Esophagus squamous epithelium (tissue), 5 donors: ENCODE data around the gene CPE. TPM values are rescaled to one million over a fixed set of nuclear protein-coding genes. Genes with fewer than 3 reads are reported as not detected.

ENCODE experiments used
- DNase-seq: peaks from one replicate; lab custom pipeline; 2025; lab: John Stamatoyannopoulos, UW
- H3K27ac ChIP-seq, 4 donors: fragments of 200-600 bp; sonication (generic); one replicate each; pipeline ENCODE4 v1.5.1; 2016 to 2019; ENCODE audit warnings: mild to moderate bottlenecking in 1 of 4
- H3K27me3 ChIP-seq, 4 donors: fragments of 200-600 bp; sonication (generic); 1 replicate in 3 of 4; 2 replicates in 1 of 4; pipeline versions ENCODE4 v1.5.1 to v1.6.0; 2017 to 2021; ENCODE audit warnings: antibody characterized with exemption in 1 of 4
- H3K36me3 ChIP-seq, 3 donors: fragments of 200-600 bp; sonication (generic); one replicate each; pipeline ENCODE4 v1.5.1; 2016 to 2019
- H3K4me1 ChIP-seq, 3 donors: fragments of 200-600 bp; sonication (generic); one replicate each; pipeline ENCODE4 v1.5.1; 2017 to 2019
- H3K4me3 ChIP-seq, 4 donors: fragments of 200-600 bp; sonication (generic); 1 replicate in 3 of 4; 2 replicates in 1 of 4; pipeline ENCODE4 v1.5.1; 2016 to 2019; ENCODE audit warnings: mild to moderate bottlenecking in 2 of 4, moderate library complexity in 1 of 4
- H3K9me3 ChIP-seq, 3 donors: fragments of 200-600 bp; sonication (generic); one replicate each; pipeline ENCODE4 v1.5.1; 2016 to 2019
- POLR2A ChIP-seq, 4 donors: fragments of 450-650 bp; IDR thresholded peaks; one replicate each; pipeline ENCODE4 v1.6.1; 2017; ENCODE audit warnings: antibody characterized with exemption in 4 of 4, mild to moderate bottlenecking in 4 of 4, moderate library complexity in 3 of 4
- WGBS, 2 donors: methylation state at CpG; one replicate each; pipeline ENCODE4 v1.1.5; 2018; 5-methylcytosine and 5-hydroxymethylcytosine counted together
- intact Hi-C: fragments of 100-400 bp; cut with DNase I; formaldehyde crosslinking; loops from one replicate; pipeline ENCODE4 v1.15.0; 2022
- total RNA-seq, 4 donors: library from RNA; depleted of rRNA; stranded (reverse); fragments of >200 nt; gene quantifications; one replicate each; pipeline ENCODE4 v1.1.0, GENCODE V29; 2016
- TF ChIP-seq, protein P1 (sequence below), 6 experiments: fragments of 450-650 bp in 4 of 6; fragments of 200-600 bp in 2 of 6; sonication (generic) in 2 of 6; IDR thresholded peaks; one replicate each; pipeline ENCODE4 v1.5.1; 2016 to 2019; ENCODE audit warnings: antibody characterized with exemption in 6 of 6, mild to moderate bottlenecking in 4 of 6, moderate library complexity in 4 of 6
- donor health status: DM: yes; HTN: yes; CAD: no.

The CPE gene
- total RNA-seq, 4 donors from 2014 or later = 6.6 to 50.4 (median 24.1) TPM

DNA sequence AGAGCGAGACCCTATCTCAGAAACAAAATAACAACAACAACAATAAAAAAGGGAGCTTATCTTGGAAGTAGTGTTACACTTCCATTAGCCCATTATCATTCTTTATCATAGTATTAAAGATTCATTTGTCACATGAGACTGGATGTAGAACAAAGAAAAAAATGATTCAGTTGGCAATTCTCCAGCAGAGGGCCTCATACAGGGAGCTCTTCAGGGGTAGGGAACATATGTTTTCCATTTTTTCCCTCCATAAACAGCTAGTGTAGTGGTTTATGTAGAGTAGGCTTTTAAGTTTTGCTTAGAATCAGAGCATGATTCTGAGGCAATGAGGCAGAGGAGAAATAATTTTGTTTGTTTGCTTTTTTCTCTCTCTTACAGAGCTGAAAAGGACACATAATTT, 5.8 kb downstream of the CPE start:
- WGBS, 2 donors = 60 to 88% methylated on average over 1 of the region's 1 CpG
- Histone ChIP-seq H3K36me3 (no peaks in the 10 kb centered on the region), H3K27me3 (peaks cover 0 to 4% (median 0%) of the 10 kb centered on the region in 4 donors), H3K4me1 (peaks cover 0 to 23% (median 5%) of the 10 kb centered on the region in 3 donors), H3K9me3 (no peaks in the 10 kb centered on the region), H3K4me3 (no peak overlapping the region), H3K27ac (peak overlapping the region in 1 of 4 donors; percentile 36)
- DNase-seq = no peak
- TF ChIP-seq, protein P1, sequence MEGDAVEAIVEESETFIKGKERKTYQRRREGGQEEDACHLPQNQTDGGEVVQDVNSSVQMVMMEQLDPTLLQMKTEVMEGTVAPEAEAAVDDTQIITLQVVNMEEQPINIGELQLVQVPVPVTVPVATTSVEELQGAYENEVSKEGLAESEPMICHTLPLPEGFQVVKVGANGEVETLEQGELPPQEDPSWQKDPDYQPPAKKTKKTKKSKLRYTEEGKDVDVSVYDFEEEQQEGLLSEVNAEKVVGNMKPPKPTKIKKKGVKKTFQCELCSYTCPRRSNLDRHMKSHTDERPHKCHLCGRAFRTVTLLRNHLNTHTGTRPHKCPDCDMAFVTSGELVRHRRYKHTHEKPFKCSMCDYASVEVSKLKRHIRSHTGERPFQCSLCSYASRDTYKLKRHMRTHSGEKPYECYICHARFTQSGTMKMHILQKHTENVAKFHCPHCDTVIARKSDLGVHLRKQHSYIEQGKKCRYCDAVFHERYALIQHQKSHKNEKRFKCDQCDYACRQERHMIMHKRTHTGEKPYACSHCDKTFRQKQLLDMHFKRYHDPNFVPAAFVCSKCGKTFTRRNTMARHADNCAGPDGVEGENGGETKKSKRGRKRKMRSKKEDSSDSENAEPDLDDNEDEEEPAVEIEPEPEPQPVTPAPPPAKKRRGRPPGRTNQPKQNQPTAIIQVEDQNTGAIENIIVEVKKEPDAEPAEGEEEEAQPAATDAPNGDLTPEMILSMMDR (IDR thresholded peaks at IDR 0.05) = no peak
- TF ChIP-seq POLR2A (IDR thresholded peaks at IDR 0.05) = no peak
- intact Hi-C loops = no loop called here

DNA sequence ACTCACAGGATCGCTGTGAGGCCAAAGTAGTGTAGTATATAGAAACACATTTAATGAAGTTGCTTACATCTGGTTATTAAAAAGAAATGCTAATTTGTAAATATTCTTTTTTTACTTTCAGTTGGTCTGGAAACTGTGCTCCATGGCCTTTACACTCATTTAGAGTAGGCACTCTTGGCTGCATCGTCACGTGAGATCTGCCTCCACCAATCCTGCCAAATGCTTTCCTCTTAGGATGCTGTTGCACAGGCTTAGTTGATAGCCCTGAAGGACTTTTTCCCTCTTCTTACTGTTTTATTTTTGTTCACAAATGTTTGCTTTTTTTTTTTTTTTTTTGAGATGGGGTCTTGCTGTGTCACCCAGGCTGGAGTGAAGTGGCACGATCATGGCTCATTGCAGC, 6.3 kb downstream of the CPE start:
- DNase-seq = no peak
- no peaks in the 10 kb centered on the region for H3K27me3 ChIP-seq
- H3K4me1 ChIP-seq = peaks cover 0 to 21% (median 5%) of the 10 kb centered on the region in 3 donors
- TF ChIP-seq, protein P1 (IDR thresholded peaks at IDR 0.05) = no peak
- no peak for TF ChIP-seq POLR2A (IDR thresholded peaks at IDR 0.05)
- intact Hi-C loops = no loop called here
- H3K4me3 ChIP-seq = no peak overlapping the region
- H3K36me3 ChIP-seq = no peaks in the 10 kb centered on the region
- no peak overlapping the region for H3K27ac ChIP-seq
- 80 to 90% methylated on average over 4 of the region's 4 CpGs for WGBS, 2 donors
- no peaks in the 10 kb centered on the region for H3K9me3 ChIP-seq

DNA sequence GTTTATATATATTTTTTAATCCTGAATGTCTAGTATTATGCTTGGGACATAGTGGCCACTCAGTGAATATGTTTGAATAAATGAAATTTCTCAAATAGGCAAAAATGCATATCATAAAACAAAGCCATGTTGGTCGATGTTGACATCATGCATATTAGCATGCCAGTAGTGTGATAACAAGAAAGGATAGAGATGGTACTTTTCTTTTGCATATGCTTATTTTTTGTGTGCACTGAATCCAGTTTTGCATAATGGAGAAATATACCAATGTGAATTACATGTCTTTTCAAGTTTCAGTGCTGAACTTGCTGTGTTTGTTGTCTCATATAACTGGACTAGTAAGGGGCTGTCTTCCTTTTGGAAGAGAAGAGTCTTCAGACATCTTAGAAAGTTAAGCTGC, 7.5 kb downstream of the CPE start:
- WGBS, 2 donors = 91 to 92% methylated on average over 1 of the region's 1 CpG
- no peak overlapping the region for H3K27ac ChIP-seq
- TF ChIP-seq POLR2A (IDR thresholded peaks at IDR 0.05) = no peak
- TF ChIP-seq, protein P1 (IDR thresholded peaks at IDR 0.05) = no peak
- no peaks in the 10 kb centered on the region for H3K27me3 ChIP-seq
- H3K4me1 ChIP-seq = peaks cover 0 to 21% (median 5%) of the 10 kb centered on the region in 3 donors
- intact Hi-C loops = no loop called here
- H3K9me3 ChIP-seq = no peaks in the 10 kb centered on the region
- H3K36me3 ChIP-seq = no peaks in the 10 kb centered on the region
- no peak overlapping the region for H3K4me3 ChIP-seq
- DNase-seq = no peak

DNA sequence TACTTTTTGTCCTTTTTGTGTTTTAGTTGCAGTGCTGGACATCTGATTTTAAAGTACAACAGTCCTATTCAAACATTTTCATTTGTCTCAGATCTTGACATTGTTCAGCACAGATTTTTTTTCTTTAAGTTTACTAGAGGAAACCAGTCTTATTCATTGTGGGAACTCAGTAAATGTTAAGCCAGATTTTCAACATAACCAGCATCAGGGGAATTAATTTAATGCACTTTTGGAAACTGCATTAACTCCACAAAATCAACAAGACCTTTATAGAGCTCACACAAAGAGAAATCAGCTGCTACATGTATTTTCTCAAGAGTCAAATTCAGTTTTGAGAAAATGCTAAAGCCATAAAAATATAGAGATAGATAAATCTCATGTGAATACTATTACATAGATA, 9.9 kb downstream of the CPE start:
- intact Hi-C loops = no loop called here
- no peaks in the 10 kb centered on the region for H3K9me3 ChIP-seq
- DNase-seq = no peak

DNA sequence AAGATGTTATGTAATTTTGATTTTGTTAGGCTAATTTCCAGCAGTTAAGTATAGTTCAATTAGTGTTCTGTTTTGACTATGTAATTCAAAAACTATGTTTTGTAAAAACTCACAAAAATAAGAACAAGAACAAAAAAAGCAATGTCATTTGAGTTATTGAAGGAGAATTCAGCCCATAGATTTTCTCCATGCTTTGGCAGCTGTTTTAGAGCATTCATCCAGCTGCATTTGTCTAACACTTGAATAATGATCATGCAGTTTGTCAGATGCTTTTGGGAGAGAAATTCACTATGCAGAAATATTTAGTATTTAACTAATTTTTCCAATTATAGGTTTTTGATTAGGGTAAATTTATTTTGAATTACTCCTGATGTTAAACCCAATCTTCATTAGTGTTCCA, 14.2 kb downstream of the CPE start:
- Histone ChIP-seq H3K27me3 (no peaks in the 10 kb centered on the region), H3K27ac (no peak overlapping the region), H3K36me3 (no peaks in the 10 kb centered on the region), H3K4me3 (no peak overlapping the region), H3K9me3 (no peaks in the 10 kb centered on the region), H3K4me1 (no peaks in the 10 kb centered on the region)
- DNase-seq = no peak
- TF ChIP-seq, protein P1 (IDR thresholded peaks at IDR 0.05) = no peak
- no peak for TF ChIP-seq POLR2A (IDR thresholded peaks at IDR 0.05)
- intact Hi-C loops = no loop called here

More for the DNA sequence above, 9.9 kb downstream of the CPE start:
- Histone ChIP-seq H3K27ac (no peak overlapping the region), H3K4me1 (peaks cover 0 to 13% (median 5%) of the 10 kb centered on the region in 3 donors), H3K27me3 (no peaks in the 10 kb centered on the region), H3K36me3 (no peaks in the 10 kb centered on the region), H3K4me3 (no peak overlapping the region)
- TF ChIP-seq, protein P1 (IDR thresholded peaks at IDR 0.05) = no peak
